K562 (cell line): Measurements from ENCODE around the gene ZNF41. TPM values are rescaled to one million over a fixed set of nuclear protein-coding genes. Genes with fewer than 3 reads are reported as not detected.

Experiments
- ATAC-seq: fragments of 200-7000 bp; cut with Tn5 transposase; 3 replicates; pipeline ENCODE4 v1.9.1; 2020; ENCODE audit warnings: moderate library complexity
- BruUV-seq: library from RNA; stranded (reverse); fragments of 400-500 nt; replicated peaks from 2 replicates; lab custom pipeline; 2021; lab: Mats Ljungman, UMichigan
- CTCF ChIA-PET: fragments of 300-600 bp; formaldehyde crosslinking; extraction: SDS; loops from one replicate; lab custom pipeline; 2021; ENCODE audit warnings: low intra/inter-chr PET ratio; lab: Yijun Ruan, JAX
- POLR2A ChIA-PET: fragments of 300-600, 350-650 bp; sonication (Branson Sonifier 250); formaldehyde crosslinking; extraction: SDS; loops from one replicate; lab custom pipeline; 2021; ENCODE audit warnings: antibody characterized with exemption, inconsistent platforms; lab: Yijun Ruan, JAX
- DNase-seq, 4 experiments: peaks; one replicate each; pipeline versions ENCODE4 v3.0.0 to v3.0.0-alpha.2; 2011 to 2018; ENCODE audit warnings: low spot score in 3 of 4, mixed read lengths in 3 of 4; ENCODE audit errors: extremely low read depth in 1 of 4
- FAIRE-seq: peaks from 2 replicates; lab custom pipeline; 2011; peaks lifted over from hg19 to GRCh38; lab: Jason Lieb, UNC
- H2AFZ ChIP-seq: 2 replicates; pipeline ENCODE4 v1.6.0; 2011; ENCODE audit warnings: low read depth, low read length, control low read depth, inconsistent platforms
- H3K27ac ChIP-seq: fragments of 200-600 bp; 3 replicates; pipeline ENCODE4 v1.8.0; 2011; ENCODE audit warnings: low read depth, mild to moderate bottlenecking, control low read depth, inconsistent platforms, low read length, moderate library complexity, mixed read lengths; ENCODE audit errors: extremely low read depth
- H3K27me3 ChIP-seq, 2 experiments: fragments of 300-600 bp in 1 of 2; 2 replicates in 1 of 2; 3 replicates in 1 of 2; pipeline versions ENCODE4 v1.6.0 to v1.8.0; 2011; ENCODE audit warnings: inconsistent platforms in 2 of 2, low read length in 2 of 2, mild to moderate bottlenecking in 1 of 2, mixed read lengths in 1 of 2, moderate library complexity in 1 of 2; ENCODE audit not compliant: control insufficient read depth in 2 of 2, insufficient read depth in 2 of 2
- H3K36me3 ChIP-seq: fragments of 300-600 bp; 3 replicates; pipeline ENCODE4 v1.8.0; 2011; ENCODE audit warnings: mild to moderate bottlenecking, low read length, inconsistent platforms; ENCODE audit not compliant: control insufficient read depth, insufficient read depth
- H3K4me1 ChIP-seq, 2 experiments: fragments of 200-600 bp in 1 of 2; replicated peaks in 1 of 2; 2 replicates in 1 of 2; 3 replicates in 1 of 2; pipeline versions ENCODE4 v1.5.1 to v1.8.0; 2011; ENCODE audit warnings: inconsistent platforms in 2 of 2, low read length in 2 of 2, mild to moderate bottlenecking in 1 of 2, mixed read lengths in 1 of 2, moderate library complexity in 1 of 2; ENCODE audit not compliant: control insufficient read depth in 2 of 2, insufficient read depth in 2 of 2
- H3K4me2 ChIP-seq: 2 replicates; pipeline ENCODE4 v1.6.1; 2011; ENCODE audit warnings: low read length, control low read depth, inconsistent platforms, mixed read lengths; ENCODE audit not compliant: insufficient read depth
- H3K4me3 ChIP-seq: fragments of 200-600 bp; sonication (generic), shearing (Covaris generic); 2 replicates; pipeline ENCODE4 v1.5.1; 2016; ENCODE audit warnings: control low read depth, inconsistent platforms
- H3K79me2 ChIP-seq: fragments of 200-600 bp; 3 replicates; pipeline ENCODE4 v1.8.0; 2011; ENCODE audit warnings: low read length, inconsistent platforms; ENCODE audit not compliant: control insufficient read depth, insufficient read depth
- H3K9ac ChIP-seq, 2 experiments: 2 replicates each; pipeline versions ENCODE4 v1.6.0 to v1.6.1; 2011; ENCODE audit warnings: low read depth in 2 of 2, low read length in 2 of 2, control low read depth in 1 of 2, inconsistent platforms in 1 of 2, mild to moderate bottlenecking in 1 of 2, mixed read lengths in 1 of 2; ENCODE audit not compliant: insufficient read depth in 1 of 2
- H3K9me1 ChIP-seq: one replicate; pipeline ENCODE4 v1.6.0; 2011; ENCODE audit warnings: inconsistent platforms, mild to moderate bottlenecking, low read length, moderate library complexity; ENCODE audit not compliant: control insufficient read depth, insufficient read depth
- H3K9me3 ChIP-seq: replicated peaks from 2 replicates; pipeline ENCODE4 v1.5.1; 2011; ENCODE audit warnings: low read depth, low read length, inconsistent platforms; ENCODE audit not compliant: control insufficient read depth, insufficient read depth
- H4K20me1 ChIP-seq: replicated peaks from 2 replicates; pipeline ENCODE4 v1.6.1; 2011; ENCODE audit warnings: low read length, inconsistent platforms, mixed read lengths; ENCODE audit not compliant: control insufficient read depth, insufficient read depth
- IRF1 ChIP-seq: sonication (generic); formaldehyde crosslinking; IDR thresholded peaks from 2 replicates; pipeline ENCODE4 v1.8.0; 2022; ENCODE audit warnings: missing genetic modification reagents, mild to moderate bottlenecking, borderline replicate concordance
- KDM1A ChIP-seq, 2 experiments: fragments of 450-650 bp; IDR thresholded peaks; 2 replicates each; pipeline ENCODE4 v1.6.1; 2016; ENCODE audit warnings: mild to moderate bottlenecking in 2 of 2
- MLLT1 ChIP-seq, 2 experiments: fragments of 450-650 bp; IDR thresholded peaks; 2 replicates each; pipeline ENCODE4 v1.6.1; 2016
- MYBL2 ChIP-seq, 2 experiments: fragments of 450-650 bp in 1 of 2; sonication (generic) in 1 of 2; formaldehyde crosslinking in 1 of 2; IDR thresholded peaks; 2 replicates each; pipeline versions ENCODE4 v1.6.1 to v1.8.1; 2017 to 2022; ENCODE audit warnings: borderline replicate concordance in 1 of 2, inconsistent platforms in 1 of 2, low read depth in 1 of 2, mild to moderate bottlenecking in 1 of 2, missing genetic modification reagents in 1 of 2, moderate library complexity in 1 of 2
- ZBTB40 ChIP-seq, 2 experiments: fragments of 450-650 bp in 1 of 2; sonication (generic) in 1 of 2; formaldehyde crosslinking in 1 of 2; IDR thresholded peaks; 2 replicates each; pipeline versions ENCODE4 v1.7.1 to v1.9.0; 2016 to 2022; ENCODE audit warnings: inconsistent platforms in 1 of 2, mild to moderate bottlenecking in 1 of 2, missing genetic modification reagents in 1 of 2
- ZNF561 ChIP-seq: fragments of 450-650 bp; formaldehyde crosslinking; conservative IDR thresholded peaks from 2 replicates; pipeline ENCODE4 v1.4.0; 2020; ENCODE audit warnings: mild to moderate bottlenecking, moderate library complexity
- ZNF589 ChIP-seq: fragments of 200-800 bp; sonication (Bioruptor generic); IDR thresholded peaks from 2 replicates; pipeline ENCODE4 v1.6.1; 2016; ENCODE audit warnings: low read depth, missing genetic modification characterization, missing compliant biosample characterization
- WGBS: fragments of 100-300 bp; shearing (Covaris generic); methylation state at CpG from one replicate; pipeline ENCODE4 v1.1.6; 2016; ENCODE audit warnings: low coverage, mixed read lengths; ENCODE audit not compliant: insufficient coverage; ENCODE audit errors: missing lambda C conversion rate; 5-methylcytosine and 5-hydroxymethylcytosine counted together
- in situ Hi-C: fragments of 300-500 bp; cut with MboI; formaldehyde crosslinking; loops from 4 replicates; pipeline ENCODE4 v1.15.0; 2018; ENCODE audit warnings: inconsistent platforms, mixed read lengths
- intact Hi-C: fragments of 100-400 bp; cut with micrococcal nuclease; formaldehyde crosslinking; loops from 2 replicates; pipeline ENCODE4 v1.14.2; 2022
- polyA plus RNA-seq, 8 experiments: library from polyadenylated mRNA; depleted of rRNA in 4 of 8; stranded (reverse) in 5 of 8; unstranded in 3 of 8; fragments of >200 nt; fragmentation: Nextera tagmentation in 2 of 8; fragmentation: Illumina TruSeq in 1 of 8; extraction: Ambion mirVana in 2 of 8; extraction: Trizol in 1 of 8; gene quantifications; 2 replicates each; pipeline versions ENCODE4 v1.2.1 to v1.2.3, GENCODE V29; 2011 to 2014; ENCODE audit warnings: inconsistent platforms in 1 of 8, missing spikeins in 1 of 8
- total RNA-seq, 7 experiments: library from RNA; depleted of rRNA in 6 of 7; stranded (reverse); fragments of >200 nt in 6 of 7; fragmentation: Illumina TruSeq in 2 of 7; extraction: Trizol in 2 of 7; gene quantifications; 2 replicates each; pipeline versions ENCODE4 v1.2.1 to v1.2.3, GENCODE V29; 2011 to 2021; ENCODE audit warnings: low replicate concordance in 1 of 7

The ZNF41 gene
- total and polyA plus RNA-seq, 9 of the 15 experiments (the other 6 are each of a cell fraction or from before 2014, with no cell fraction given): 0.53 to 8.6 (median 6.6) TPM

- peaks cover 32% of the 10 kb centered on the region for H3K79me2 ChIP-seq
- H2AFZ ChIP-seq: peak overlapping the region; percentile 92
- H3K27me3 ChIP-seq: no peaks in the 10 kb centered on the region
- H3K4me3 ChIP-seq: peak overlapping the region; percentile 52
- FAIRE-seq (no peak), DNase-seq (peak in 1 of 4 experiments; percentile 17), ATAC-seq (peak; percentile 3; the same call in 2 of the 3 replicates)
- 0% methylated on average over 7 of the region's 8 CpGs for WGBS
- peaks cover 2 to 4% of the 10 kb centered on the region in 2 experiments; a peak in 3 of 5 replicates for H3K4me1 ChIP-seq
- intact Hi-C loops (no loop called here), in situ Hi-C loops (no loop called here)
- BruUV-seq: no TSS peak
- no peaks in the 10 kb centered on the region for H4K20me1 ChIP-seq
- peak overlapping the region; percentile 90 for H3K4me2 ChIP-seq
- ChIA-PET POLR2A (interaction anchor here (0.8 kb wide), 1 partner anchor 15 kb away, joined by 3 read pairs; no protein-coding TSS in a partner anchor), CTCF (no interaction called here)
- H3K9ac ChIP-seq: peak overlapping the region; percentile 85 to 90
- H3K36me3 ChIP-seq: no peaks in the 10 kb centered on the region
- peak overlapping the region; percentile 85 for H3K27ac ChIP-seq
- H3K9me3 ChIP-seq: no peaks in the 10 kb centered on the region
- no peaks in the 10 kb centered on the region for H3K9me1 ChIP-seq
- TF ChIP-seq KDM1A (IDR thresholded peaks at IDR 0.05) (peak in 1 of 2 experiments; percentile 56; a peak in 1 of 4 replicates), ZBTB40 (IDR thresholded peaks at IDR 0.05) (peak; percentile 33; the same call in 1 of the 2 replicates), ZBTB40 (CRISPR knock-in tag; IDR thresholded peaks at IDR 0.05) (no peak), ZNF561 (CRISPR knock-in tag) (no peak), IRF1 (CRISPR knock-in tag) (no peak), ZNF589 (CRISPR knock-in tag) (0 out of 2 replicates have a peak, but pooled peaks have one; percentile 22), MYBL2 (IDR thresholded peaks at IDR 0.05; ENCODE audit: low read depth) (no peak), MYBL2 (CRISPR knock-in tag; IDR thresholded peaks at IDR 0.05; ENCODE audit: borderline replicate concordance) (no peak), MLLT1 (IDR thresholded peaks at IDR 0.05) (0 out of 4 replicates have a peak, but pooled peaks of 1 of the 2 experiments have one; percentile 25)
Measured at GRCh38 chrX:47482065-47482511, 934 bp downstream of the ZNF41 start.
